ENCODE results near the gene CCDC57. TPM values are rescaled to one million over a fixed set of nuclear protein-coding genes. Genes with fewer than 3 reads are reported as not detected.

The CCDC57 gene
- total RNA-seq, 1 experiment from 2014 or later = 36.6 TPM

GRCh38 chr17:82231562-82232321 lies 19.1 kb upstream of the CCDC57 start:
- Histone ChIP-seq H3K9me2 (replicated peaks; ENCODE audit: low read length) (no peaks in the 10 kb centered on the region), H3K9me3 (ENCODE audit: low read length) (no peaks in the 10 kb centered on the region), H3K27ac (ENCODE audit: low read length) (peak overlapping the region; percentile 78), H2AFZ (ENCODE audit: low read length) (no peak overlapping the region), H4K20me1 (ENCODE audit: low read length) (peaks cover 62% of the 10 kb centered on the region), H3K36me3 (ENCODE audit: low read depth, low read length) (peaks cover 27% of the 10 kb centered on the region; the same call in 1 of the 2 replicates), H3K4me2 (ENCODE audit: low read length) (peak overlapping the region; percentile 90), H3K4me1 (ENCODE audit: insufficient read depth, low read length) (peaks cover 53% of the 10 kb centered on the region), H3F3A (ENCODE audit: low read length, unreplicated experiment) (no peaks in the 10 kb centered on the region), H3K27me3 (ENCODE audit: low read length) (no peaks in the 10 kb centered on the region), H3K79me2 (ENCODE audit: low read length) (peaks cover 86% of the 10 kb centered on the region), H3K4me3 (ENCODE audit: low read length) (peak overlapping the region; percentile 84), H3K9ac (ENCODE audit: low read length) (peak overlapping the region; percentile 93)
- intact Hi-C loops (cut with micrococcal nuclease) = no loop called here
- no TSS peak for BruUV-seq (replicated peaks)
- ChIA-PET POLR2A (ENCODE audit: unreplicated experiment) (interaction anchor here (0.6 kb wide), 1 partner anchor 39 kb away, joined by 4 read pairs; no protein-coding TSS in a partner anchor), CTCF (interaction anchor here (0.6 kb wide), 2 partner anchors 26 to 31 kb away, joined by 3 read pairs; no protein-coding TSS in a partner anchor)
- DNase-seq = peak; percentile 58
- peak; percentile 25 for ATAC-seq
- TF ChIP-seq EZH2 (IDR thresholded peaks at IDR 0.05; ENCODE audit: low read length, unreplicated experiment) (no peak), EZH2phosphoT487 (IDR thresholded peaks at IDR 0.05; ENCODE audit: borderline replicate concordance, low read length) (no peak), CTCF (conservative IDR thresholded peaks at IDR 0.05; ENCODE audit: low read depth, low read length) (no peak)

GRCh38 chr17:82231312-82231561 lies 18.6 kb upstream of the CCDC57 start:
- H3K27ac ChIP-seq (ENCODE audit: low read length) = peak overlapping the region; percentile 78
- H3K4me1 ChIP-seq (ENCODE audit: insufficient read depth, low read length) = peaks cover 53% of the 10 kb centered on the region
- ChIA-PET CTCF (no interaction called here), POLR2A (ENCODE audit: unreplicated experiment) (no interaction called here)
- H3K27me3 ChIP-seq (ENCODE audit: low read length) = no peaks in the 10 kb centered on the region
- no peaks in the 10 kb centered on the region for H3K9me2 ChIP-seq (replicated peaks; ENCODE audit: low read length)
- H3F3A ChIP-seq (ENCODE audit: low read length, unreplicated experiment) = no peaks in the 10 kb centered on the region
- H4K20me1 ChIP-seq (ENCODE audit: low read length) = peaks cover 58% of the 10 kb centered on the region
- H3K36me3 ChIP-seq (ENCODE audit: low read depth, low read length) = peaks cover 22% of the 10 kb centered on the region; the same call in 1 of the 2 replicates
- ATAC-seq (peak; percentile 12), DNase-seq (no peak)
- no peak for TF ChIP-seq CTCF (conservative IDR thresholded peaks at IDR 0.05; ENCODE audit: low read depth, low read length)
- TF ChIP-seq EZH2 (IDR thresholded peaks at IDR 0.05; ENCODE audit: low read length, unreplicated experiment) = no peak
- TF ChIP-seq EZH2phosphoT487 (IDR thresholded peaks at IDR 0.05; ENCODE audit: borderline replicate concordance, low read length) = no peak
- no peaks in the 10 kb centered on the region for H3K9me3 ChIP-seq (ENCODE audit: low read length)
- no peak overlapping the region for H2AFZ ChIP-seq (ENCODE audit: low read length)
- peaks cover 81% of the 10 kb centered on the region for H3K79me2 ChIP-seq (ENCODE audit: low read length)
- peak overlapping the region; percentile 84 for H3K4me3 ChIP-seq (ENCODE audit: low read length)
- peak overlapping the region; percentile 90 for H3K4me2 ChIP-seq (ENCODE audit: low read length)
- BruUV-seq (replicated peaks) = no TSS peak
- peak overlapping the region; percentile 93 for H3K9ac ChIP-seq (ENCODE audit: low read length)
- intact Hi-C loops (cut with micrococcal nuclease) = no loop called here
